GM21723 (cell line): Measurements from ENCODE around the gene PRSS16.

ENCODE experiments used
- ATAC-seq: cut with Tn5 transposase; IDR thresholded peaks from one replicate; pipeline ENCODE4 v1.9.1; 2021; ENCODE audit warnings: mild to moderate bottlenecking, moderate library complexity; ENCODE audit not compliant: unreplicated experiment

The PRSS16 gene

DNA sequence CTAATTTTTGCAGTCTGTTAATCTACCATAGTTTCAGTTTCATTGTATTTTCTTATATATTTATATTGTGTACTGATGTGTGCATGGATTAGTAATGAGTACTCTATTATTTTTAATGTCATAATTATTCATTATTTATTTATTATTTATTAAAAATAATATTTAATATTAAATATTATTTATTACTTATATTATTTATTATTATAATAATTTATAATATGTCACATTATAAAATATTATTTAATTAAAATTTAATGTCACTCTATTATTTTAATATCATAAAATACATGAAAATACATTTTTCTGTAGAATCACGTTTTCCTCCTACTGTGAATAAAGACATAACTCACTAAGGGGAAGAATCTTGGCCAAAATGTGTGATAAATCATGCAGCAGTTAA, 34.1 kb downstream of the PRSS16 start:
- ATAC-seq, result no peak

GRCh38 chr6:27283279-27283678, 35.8 kb downstream of the PRSS16 start:
- no peak for ATAC-seq

DNA sequence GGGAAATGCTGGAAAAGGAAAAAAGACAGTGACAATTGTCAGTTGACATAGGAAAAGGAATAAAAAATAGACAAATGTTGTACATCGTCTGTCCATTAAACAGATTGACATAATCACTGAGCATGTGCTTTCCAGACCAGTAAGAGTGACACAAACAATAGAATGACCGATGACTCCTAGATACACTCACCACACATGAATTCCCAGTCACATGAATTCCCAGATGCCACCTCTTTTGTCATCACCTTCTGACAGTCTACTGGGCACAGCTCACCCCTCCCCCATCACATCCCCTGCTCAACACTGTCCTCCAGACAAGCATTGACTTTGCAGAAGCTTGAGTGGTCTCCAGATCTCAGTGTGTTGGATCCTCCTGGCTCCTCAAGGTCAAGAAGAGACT, 38.6 kb downstream of the PRSS16 start:
- no peak for ATAC-seq

- no peak for ATAC-seq
These were observed 40.2 kb downstream of the PRSS16 start for GRCh38 chr6:27287751-27288135.

DNA sequence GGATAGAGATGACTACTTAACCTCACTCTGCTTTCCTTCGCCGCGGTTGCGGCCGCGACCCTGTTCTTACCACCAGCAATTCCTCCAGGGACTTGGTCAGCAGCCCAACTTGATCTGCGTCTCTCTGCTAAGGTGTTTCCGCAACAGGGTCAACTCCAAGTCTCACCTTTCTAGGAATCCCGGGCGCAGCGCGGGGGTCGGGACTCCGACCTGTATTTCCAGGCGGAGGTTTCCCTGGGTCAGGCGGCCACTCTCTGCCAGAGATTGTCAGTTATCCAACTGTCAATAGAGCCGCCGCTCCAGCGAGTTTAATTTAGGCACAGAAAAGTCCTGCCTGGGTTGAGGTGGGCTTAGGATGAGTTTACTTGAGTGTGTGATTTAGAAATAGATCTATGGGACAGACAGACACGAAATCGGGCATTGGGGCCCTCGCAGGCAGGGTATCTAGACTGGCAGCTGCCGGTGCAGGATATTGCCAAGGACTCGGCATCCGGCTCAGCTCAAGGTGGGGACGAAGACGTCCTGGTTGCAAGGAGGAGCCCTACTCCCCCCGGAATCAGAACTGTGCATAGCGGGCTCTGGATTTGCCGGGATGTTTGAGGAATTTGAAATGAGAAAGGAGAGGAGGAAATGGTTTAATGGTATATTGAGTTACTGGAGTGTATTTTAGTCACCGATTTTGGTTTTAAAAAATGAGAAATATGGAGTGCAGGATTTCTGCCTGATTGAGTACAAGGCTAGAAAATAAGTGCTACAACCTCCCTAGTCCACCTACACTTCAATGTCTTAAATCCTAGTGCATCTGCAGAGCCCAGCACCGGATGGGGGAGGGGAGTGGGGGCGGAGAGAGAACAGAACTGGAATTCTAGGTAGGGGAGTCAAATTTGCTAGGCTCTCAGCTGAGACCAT, 40.9 kb downstream of the PRSS16 start:
- ATAC-seq, result no peak

GRCh38 chr6:27290065-27290849, 42.8 kb downstream of the PRSS16 start:
- ATAC-seq, result no peak

- no peak for ATAC-seq
These were observed 43.3 kb downstream of the PRSS16 start for GRCh38 chr6:27290850-27291208.

DNA sequence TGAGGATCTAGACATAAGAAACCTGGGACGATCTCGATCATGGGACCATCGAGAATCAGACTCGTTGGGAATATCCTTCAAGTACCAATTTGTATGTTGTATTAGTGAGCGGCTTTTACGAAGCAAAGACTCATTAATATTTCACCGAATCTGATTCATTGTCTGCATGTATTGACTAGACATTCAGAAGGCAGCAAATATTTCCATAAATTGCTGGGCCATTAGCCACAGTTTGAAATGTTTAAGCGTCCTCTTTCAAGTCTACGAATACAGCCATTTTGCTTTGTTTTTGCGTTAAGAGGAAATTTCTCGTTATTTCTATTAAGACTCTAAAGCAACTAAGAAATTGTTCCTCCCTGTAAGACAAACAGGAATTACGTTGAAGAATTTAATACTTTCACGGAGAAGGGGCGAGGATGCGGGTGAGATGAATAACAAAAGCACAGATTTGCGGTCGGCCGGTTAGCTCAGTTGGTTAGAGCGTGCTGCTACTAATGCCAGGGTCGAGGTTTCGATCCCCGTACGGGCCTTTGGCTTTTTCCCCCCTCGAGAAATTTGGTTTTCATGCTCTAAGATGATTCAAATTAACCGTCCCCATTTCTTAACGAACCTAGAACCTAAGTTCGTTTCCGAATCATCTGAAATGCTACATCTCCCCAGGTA, 46.1 kb downstream of the PRSS16 start:
- no peak for ATAC-seq

DNA sequence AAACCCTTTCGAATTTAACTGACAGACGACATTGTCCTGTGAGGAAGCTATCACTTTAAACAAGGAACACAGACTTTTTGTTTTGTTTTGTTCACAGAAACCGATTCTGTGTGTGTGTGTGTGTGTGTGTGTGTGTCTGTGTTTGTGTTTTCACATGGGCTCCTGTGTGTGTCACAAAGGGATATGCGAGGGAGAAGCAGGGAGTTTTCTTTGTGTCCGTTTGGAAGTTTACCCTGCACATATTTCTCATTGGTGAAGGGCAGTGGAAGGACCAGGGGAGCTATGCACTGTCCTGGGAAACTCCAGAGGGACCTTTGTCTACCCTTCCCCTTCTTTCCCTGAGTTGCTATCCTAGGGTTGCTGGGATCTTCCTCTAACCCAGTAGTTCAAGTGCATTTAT, 46.9 kb downstream of the PRSS16 start:
- ATAC-seq, result no peak

- no peak for ATAC-seq
These were observed 48.0 kb downstream of the PRSS16 start for GRCh38 chr6:27295301-27296079.

GRCh38 chr6:27296106-27296783, 48.7 kb downstream of the PRSS16 start:
- ATAC-seq, result no peak

- no peak for ATAC-seq
These were observed 50.0 kb downstream of the PRSS16 start for GRCh38 chr6:27297484-27297856.

DNA sequence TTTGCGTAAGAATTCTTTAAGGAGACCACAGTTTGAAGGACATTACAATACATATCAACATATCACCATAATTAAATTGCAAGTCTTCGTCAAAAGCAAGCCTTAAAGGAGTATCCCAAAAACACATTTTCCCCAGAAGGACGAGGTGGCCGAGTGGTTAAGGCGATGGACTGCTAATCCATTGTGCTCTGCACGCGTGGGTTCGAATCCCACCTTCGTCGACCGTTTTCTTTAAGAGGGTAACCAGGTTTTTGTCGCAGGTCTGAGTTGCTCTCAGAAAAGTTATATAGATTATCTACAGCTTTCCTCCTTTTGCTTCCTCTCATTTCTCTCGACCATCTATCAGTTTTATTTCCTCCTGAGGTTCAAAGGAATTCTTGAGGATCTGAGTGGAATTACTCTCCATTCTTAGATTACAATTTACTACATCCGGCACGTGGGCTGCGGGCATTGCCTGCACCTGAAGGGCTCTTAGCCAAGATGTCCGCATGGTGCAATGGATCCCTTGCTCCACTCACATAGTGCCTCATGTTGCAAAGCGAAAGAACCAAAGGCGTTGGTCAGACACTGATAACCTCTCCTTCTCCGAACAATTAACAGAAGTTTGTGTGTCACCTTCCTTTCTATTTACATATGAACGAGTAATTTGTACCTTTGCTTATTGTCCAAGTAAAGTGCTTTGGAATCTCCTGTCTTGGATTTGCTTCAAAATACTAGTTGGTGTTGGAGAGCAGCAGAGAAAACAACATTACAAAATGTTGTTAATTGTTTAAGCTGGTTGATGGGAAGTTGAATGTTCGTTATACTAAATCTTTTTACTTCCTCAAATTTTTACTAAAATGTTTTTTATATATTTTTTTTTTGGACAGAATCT, 50.6 kb downstream of the PRSS16 start:
- no peak for ATAC-seq

- ATAC-seq, result no peak
These were observed 56.2 kb downstream of the PRSS16 start for GRCh38 chr6:27303613-27304272.
